PC-9 (cell line): ENCODE results near the gene PMM2.
"Not testable (repeated sequence)": the region's sequence is repeated elsewhere in the genome, so short reads cannot be mapped to it uniquely, and the experiment has no call there.

Experiments
- EZH2 ChIP-seq: fragments of 200-600 bp; sonication (generic); IDR thresholded peaks from 2 replicates; pipeline ENCODE4 v1.8.0; 2017; ENCODE audit warnings: antibody characterized with exemption, low read depth
- TF ChIP-seq, protein P1 (sequence below): fragments of 200-600 bp; sonication (generic); conservative IDR thresholded peaks from 2 replicates; pipeline ENCODE4 v1.6.1; 2017; ENCODE audit warnings: mixed run types, antibody characterized with exemption, mild to moderate bottlenecking, moderate library complexity

DNA sequence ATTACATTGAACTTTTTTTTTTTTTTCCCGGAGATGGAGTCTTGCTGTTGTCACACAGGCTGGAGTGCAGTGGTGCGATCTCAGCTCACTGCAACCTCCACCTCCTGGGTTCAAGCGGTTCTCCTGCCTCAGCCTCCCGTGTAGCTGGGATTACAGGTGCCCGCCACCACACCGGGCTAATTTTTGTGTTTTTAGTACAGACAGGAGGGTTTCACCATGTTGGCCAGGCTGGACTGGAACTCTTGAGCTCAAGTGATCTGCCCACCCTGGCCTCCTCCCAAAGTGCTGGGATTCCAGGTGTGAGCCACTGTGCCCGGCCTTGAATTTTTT, 76.2 kb downstream of the PMM2 start:
- TF ChIP-seq, protein P1, sequence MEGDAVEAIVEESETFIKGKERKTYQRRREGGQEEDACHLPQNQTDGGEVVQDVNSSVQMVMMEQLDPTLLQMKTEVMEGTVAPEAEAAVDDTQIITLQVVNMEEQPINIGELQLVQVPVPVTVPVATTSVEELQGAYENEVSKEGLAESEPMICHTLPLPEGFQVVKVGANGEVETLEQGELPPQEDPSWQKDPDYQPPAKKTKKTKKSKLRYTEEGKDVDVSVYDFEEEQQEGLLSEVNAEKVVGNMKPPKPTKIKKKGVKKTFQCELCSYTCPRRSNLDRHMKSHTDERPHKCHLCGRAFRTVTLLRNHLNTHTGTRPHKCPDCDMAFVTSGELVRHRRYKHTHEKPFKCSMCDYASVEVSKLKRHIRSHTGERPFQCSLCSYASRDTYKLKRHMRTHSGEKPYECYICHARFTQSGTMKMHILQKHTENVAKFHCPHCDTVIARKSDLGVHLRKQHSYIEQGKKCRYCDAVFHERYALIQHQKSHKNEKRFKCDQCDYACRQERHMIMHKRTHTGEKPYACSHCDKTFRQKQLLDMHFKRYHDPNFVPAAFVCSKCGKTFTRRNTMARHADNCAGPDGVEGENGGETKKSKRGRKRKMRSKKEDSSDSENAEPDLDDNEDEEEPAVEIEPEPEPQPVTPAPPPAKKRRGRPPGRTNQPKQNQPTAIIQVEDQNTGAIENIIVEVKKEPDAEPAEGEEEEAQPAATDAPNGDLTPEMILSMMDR: not testable (repeated sequence)
- not testable (repeated sequence) for TF ChIP-seq EZH2
